GM12892 (cell line): Measurements from ENCODE around the gene CEP57L1.

ENCODE experiments used
- POLR2A ChIP-seq: IDR thresholded peaks from 2 replicates; pipeline ENCODE4 v1.6.1; 2011; ENCODE audit warnings: low read depth, low read length, control low read depth
- POLR2AphosphoS5 ChIP-seq: IDR thresholded peaks from 2 replicates; pipeline ENCODE4 v1.6.1; 2011; ENCODE audit warnings: low read depth, low read length, control low read depth
- TAF1 ChIP-seq: IDR thresholded peaks from 2 replicates; pipeline ENCODE4 v1.6.1; 2011; ENCODE audit warnings: low read depth, mild to moderate bottlenecking, control low read depth, low read length, borderline replicate concordance

- TF ChIP-seq POLR2AphosphoS5 = no peak
- no peak for TF ChIP-seq TAF1
- no peak for TF ChIP-seq POLR2A
These were observed 87.3 kb downstream of the CEP57L1 start for GRCh38 chr6:109182578-109182977.
